DMS79 treated with DMSO at 0.1 percent for 48 hours (cell line): ENCODE data around the gene ZNF77.
"Not testable (repeated sequence)": the region's sequence is repeated elsewhere in the genome, so short reads cannot be mapped to it uniquely, and the experiment has no call there.

Experiments
- DNase-seq: peaks from one replicate; lab custom pipeline; 2025; lab: John Stamatoyannopoulos, UW

The ZNF77 gene

DNA sequence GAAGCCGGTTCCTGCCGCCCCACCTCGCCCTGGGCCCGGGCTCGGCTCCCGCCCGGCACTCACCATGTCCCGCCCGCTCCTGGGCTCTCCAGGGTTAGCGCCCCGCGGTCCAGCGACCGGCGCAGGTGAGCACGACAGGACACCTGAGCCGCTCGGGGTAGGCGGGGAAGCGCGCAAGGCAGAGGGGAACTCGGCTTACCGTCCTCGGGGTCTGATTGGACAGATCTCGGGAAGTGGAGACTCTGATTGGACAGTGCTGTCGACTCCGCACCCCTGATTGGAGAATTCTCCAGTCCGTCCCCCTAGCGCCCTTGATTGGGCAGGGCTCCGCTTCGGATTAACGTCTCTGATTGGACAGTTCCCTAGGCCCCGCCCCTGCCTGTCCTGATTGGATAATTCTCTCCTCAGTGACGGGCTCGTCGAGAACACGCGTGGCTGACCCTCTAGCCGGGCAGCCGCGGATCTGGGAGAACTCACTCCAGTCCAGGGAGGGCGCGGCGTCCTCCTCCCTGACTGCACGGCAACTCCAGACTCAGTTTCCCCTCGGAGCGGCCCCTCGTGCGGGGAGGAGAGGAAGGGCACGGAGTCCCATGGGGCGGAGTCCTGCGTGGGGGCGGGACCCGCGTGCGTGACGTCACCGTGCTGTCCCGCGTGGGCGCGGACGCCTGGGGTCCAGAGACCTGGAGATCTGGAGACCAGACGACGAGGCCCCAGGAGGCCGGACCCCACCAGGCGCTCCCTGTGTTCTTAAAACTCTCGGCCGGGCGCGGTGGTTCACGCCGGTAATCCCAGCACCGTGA lies at the start of gene ZNF77:
Gene ZNF77, minus strand, starts transcription at position 197 of the 800 bp plus-strand sequence. Its CDS starts 131 bp downstream, at position 66.
- DNase-seq, result peak; percentile 99

DNA sequence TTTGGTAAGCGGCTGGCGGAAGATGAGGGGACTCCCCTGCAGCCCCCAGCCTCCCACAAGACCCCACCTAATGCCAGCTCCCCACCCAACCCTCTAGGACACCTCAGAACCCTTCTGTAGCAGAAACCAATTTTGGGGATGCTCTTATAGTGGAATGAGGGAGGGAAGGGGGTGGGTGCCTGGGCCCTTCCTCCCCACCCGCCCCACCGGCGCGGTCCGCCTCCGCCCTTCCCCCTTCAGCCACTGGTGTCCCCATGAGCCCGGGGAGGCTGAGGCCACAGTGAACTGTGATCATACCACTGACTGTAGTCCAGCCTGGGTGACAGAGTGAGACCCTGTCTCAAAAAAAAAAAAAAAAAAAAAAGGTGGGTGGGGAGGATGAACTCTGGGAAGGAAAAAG lies 48.8 kb upstream of the ZNF77 start:
- no peak for DNase-seq

DNA sequence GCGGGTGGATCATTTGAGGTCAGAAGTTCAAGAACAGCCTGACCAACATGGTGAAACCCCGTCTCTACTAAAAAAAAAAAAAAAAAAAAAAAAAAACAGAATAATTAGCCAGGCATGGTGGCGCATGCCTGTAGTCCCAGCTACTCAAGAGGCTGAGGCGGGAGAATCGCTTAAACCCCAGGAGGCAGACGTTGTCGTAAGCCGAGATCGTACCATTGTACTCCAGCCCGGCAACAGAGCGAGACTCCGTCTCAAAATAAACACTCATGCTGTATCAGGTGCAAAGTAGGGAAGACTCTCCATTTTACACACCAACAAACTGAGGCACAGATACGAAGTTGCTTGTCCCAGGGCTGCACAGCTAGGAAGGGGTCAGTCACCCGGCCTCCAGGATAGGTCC lies 48.2 kb upstream of the ZNF77 start:
- peak; percentile 13 for DNase-seq

DNA sequence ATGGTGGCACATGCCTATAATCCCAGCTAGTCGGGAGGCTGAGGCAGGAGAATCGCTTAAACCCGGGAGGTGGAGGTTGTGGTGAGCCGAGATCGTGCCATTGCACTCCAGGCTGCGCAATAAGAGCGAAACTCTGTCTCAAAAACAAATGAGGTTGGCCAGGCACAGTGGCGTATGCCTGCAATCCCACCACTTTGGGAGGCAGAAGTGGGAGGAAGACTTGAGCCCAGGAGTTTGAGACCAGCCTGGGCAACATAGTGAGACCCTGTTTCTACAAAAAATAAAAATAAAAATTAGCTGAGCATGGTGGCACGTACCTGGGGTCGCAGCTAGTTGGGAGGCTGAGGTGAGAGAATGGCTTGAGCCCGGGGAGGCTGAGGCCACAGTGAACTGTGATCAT lies 47.6 kb upstream of the ZNF77 start:
- not testable (repeated sequence) for DNase-seq

DNA sequence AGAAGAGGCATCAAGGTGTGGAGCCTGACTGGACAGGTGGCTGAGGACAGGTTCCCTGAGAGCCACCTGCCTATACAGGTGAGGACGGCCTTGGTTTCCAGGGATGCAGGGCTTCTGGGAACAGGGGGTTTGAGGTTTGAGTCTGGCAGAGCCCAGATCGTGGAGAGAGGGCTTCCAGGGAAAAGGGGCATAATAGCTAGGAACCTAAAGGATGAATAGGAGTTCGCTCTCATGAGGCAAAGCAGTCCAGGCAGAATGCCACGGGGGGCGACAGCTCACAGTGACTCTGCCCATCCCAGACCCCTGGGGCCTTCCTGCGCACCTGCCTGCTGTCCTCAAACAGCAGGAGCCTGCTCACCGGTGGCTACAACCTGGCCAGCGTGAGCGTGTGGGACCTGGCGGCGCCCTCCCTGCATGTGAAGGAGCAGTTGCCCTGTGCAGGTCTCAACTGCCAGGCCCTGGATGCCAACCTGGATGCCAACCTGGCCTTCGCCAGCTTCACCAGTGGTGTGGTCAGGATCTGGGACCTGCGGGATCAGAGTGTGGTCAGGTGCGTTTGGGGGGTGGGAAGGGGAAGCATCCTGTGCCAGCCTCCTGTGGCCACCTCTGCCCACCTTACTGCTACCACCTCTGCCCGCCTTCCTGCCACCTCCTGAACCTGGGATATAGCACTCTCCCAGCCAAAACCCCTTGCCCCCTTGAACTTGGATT lies 44.6 kb upstream of the ZNF77 start:
- DNase-seq, result no peak

DNA sequence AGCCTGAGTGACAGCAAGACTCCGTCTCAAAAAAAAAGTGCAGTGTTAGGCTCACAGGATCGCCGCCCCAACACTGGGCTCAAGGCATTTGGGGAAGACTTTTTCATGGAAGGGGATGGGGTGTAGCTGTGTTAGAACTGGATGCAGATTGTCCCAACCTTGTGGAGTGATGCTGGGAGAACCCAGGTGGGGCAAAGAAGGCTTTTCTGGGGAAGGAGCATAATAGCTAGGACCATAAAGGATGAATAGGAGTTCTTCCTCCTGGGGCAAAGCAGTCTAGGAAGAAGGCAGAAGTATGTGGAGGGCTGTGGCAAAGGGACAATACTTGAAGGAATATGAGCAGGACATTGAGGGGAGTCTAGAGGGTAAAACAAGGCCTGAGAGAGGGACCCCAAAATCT lies 43.8 kb upstream of the ZNF77 start:
- no peak for DNase-seq

DNA sequence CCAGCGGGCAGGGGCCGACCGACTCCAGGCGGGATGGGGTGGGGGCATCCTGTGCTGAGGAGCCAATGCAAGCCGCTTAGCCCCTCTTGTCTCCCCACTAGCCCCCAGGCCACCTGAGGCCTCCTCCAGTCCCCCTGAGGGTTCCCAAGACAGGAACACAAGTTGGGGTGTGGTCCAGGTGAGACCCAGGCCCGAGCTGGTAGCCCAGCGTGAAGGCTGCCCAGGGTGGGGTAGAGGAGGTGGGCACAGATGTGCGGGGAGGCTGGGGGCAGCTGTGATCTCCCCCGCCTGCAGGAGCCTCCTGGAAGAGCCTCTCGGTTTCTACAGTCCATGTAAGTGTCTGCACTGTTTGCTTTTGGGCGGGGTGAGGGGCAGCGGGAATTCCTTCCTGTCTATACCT lies 43.0 kb upstream of the ZNF77 start:
- DNase-seq, result no peak

DNA sequence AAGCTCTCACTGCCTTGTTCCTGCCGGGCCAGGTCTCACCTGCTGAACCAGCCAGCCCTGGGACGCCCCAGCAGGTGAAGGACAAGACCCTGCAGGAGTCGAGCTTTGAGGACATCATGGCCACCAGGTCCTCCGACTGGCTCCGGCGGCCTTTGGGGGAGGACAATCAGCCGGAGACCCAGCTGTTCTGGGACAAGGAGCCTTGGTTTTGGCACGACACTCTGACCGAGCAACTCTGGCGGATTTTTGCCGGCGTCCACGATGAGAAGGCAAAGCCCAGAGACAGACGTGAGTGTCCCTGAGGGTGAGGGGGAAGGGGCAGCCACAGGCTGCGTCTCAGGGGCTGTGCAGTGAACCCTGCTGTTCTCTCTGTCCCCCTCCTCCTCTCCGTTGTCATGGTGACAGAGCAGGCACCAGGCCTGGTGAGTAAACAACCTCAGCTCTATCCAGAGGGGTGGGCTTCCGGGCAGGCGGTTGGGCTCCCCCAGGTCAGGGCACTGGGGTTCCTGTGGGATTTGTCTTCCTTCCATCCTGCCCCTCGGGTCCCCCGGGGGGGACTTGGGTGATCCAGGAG lies 42.3 kb upstream of the ZNF77 start:
- DNase-seq, result peak; percentile 66

DNA sequence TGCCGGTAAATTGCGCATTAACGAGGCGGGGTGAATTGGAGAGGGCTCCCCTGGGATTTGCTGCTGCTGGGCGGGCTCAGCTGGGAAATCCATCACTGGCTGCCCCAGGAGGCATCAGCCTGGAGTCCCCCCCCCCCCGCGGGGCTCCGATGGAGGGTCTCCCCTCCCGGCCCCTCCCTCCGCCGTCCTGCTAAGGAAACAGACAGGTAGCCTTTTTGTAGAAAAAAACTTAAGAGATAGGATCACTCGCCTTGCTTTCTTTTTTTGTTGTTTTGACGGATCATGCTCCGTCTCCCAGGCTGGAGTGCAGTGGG lies 39.4 kb upstream of the ZNF77 start:
- DNase-seq, result no peak

DNA sequence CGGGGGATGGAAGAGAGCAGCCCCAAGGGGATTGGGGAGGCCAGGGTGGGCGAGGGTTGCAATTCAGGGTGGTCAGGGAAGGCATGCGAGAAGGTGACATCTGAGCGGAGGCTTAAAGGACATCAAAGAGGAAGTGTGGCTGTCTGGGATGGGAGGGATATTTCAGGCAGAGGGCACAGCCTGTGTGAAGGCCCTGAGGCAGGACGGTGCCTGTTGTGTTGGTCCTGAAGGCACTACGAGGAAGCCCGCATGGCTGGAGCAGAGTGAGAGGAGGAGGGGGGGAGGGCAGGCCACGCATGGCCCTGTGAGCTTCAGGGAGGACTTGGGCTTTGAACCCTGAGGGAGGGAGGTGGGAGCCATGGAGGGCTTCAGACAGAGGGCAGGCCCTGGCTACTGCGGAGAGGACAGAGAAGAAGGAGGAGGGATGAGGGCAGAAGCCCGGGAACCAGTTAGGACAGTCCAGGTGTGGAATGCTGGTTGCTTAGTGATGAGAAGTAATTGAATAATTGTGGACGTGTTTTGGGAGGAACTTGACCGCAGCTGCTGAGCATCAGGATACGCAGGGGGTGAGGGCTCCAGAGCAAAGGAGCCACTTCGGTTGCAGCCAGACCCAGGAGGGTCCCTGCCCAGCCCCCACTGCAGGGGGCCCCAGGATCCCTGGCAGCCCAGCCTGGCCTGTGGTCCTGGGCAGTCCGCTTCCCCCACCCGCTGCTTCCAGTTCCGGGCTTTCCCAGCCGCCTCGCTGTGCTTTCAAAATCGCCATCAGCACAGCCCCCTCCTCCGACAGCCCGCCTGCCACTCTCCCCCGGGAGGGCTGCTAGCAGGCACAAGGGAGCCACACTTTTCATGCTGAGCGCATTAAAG lies 38.8 kb upstream of the ZNF77 start:
- peak; percentile 95 for DNase-seq

DNA sequence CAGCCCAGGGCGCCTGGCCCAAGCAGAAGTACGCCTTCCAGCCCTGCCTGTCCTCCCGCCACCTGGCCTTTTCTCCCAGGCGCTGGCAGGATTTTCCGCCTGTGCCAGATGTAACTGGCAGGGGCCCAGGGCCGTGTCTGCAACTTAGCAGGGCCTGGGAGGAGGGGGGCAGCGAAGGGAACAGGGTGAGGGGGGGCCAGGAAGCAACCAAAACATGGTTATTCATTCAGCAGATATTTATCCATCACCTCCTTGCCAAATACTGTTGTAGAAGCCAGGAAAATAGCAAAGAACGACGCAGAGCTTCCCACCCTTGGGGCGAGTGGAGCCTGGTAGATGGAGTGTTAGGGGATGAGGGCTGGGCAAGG lies 38.2 kb upstream of the ZNF77 start:
- peak; percentile 77 for DNase-seq

DNA sequence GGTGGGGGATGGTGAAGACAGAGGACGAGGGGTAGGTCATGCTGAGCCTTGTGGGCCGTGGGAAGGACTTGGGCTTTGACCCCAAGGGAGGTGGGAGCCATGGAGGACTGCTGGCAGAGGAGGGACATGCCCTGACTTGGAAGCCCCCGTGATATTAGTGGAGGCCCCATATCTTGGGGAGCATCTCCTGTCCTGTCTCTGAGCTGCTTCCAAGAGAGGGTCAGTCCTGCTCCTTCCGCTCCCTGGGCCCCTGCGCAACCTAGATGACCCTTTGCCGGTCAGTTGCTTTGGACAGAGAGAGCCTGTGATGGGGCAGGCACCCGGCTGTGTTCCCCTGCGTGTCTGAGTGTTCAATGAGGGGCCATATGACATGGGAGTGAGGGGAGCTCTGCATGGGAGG lies 37.8 kb upstream of the ZNF77 start:
- no peak for DNase-seq

DNA sequence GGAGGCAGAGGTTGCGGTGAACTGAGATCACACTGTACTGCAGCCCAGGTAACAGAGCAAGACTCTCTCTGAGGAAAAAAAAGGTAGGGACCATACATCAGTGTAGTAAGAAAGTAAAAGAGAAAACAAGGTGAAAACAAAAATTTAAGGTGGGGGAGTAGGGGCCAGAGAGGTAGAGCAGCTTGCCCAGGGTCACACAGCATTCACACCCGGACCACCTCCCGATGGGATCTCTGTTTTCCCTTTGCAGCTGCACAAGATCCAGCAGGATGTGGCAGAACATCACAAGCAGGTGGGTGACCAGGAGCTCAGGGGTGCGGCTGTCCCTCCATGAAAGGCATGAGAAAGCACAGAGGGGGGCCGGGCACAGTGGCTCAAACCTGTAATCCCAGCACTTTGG lies 37.1 kb upstream of the ZNF77 start:
- no peak for DNase-seq

DNA sequence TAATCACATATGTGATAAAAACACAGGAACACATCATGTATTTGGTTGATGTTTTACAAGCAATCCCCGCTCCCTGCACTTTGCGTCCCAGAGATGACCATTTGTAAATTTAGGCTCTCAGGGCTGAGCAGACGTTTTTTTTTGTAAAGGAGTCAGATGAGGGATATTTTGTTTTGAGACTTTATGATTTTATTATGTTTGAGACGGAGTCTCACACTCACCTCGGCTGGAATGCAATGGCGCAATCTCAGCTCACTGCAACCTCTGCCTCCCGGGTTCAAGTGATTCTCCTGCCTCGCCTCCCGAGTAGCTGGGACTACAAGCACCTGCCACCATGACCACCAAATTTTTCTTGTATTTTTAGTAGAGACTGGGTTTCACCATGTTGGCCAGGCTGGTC lies 34.0 kb upstream of the ZNF77 start:
- DNase-seq, result no peak

DNA sequence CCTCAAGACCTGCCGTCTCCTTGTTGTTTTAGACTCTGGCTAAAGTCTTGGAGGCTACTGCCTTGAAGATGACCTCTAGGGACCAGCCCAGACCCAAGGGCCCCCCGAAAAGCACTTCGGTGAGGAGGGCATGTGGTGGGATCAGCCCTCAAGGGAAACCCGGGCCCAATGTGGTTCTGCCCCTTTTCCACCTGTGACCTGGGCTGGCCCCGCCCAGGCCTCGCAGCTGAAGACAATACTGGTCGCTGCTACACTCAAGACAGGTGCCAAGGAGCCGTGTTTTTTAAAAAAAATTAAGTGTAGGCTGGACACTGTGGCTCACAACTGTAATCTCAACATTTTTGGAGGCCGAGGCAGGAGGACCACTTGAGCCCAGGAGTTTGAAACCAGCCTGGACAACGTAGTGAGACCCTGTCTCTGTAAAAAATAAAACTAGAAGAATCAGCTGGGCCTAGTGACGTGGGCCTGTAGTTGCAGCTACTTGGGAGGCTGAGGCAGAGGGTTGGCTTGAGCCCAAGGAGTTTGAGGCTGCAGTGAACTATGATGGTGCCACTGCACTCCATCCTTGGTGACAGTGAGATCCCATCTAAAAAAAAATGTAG lies 33.5 kb upstream of the ZNF77 start:
- DNase-seq, result no peak

DNA sequence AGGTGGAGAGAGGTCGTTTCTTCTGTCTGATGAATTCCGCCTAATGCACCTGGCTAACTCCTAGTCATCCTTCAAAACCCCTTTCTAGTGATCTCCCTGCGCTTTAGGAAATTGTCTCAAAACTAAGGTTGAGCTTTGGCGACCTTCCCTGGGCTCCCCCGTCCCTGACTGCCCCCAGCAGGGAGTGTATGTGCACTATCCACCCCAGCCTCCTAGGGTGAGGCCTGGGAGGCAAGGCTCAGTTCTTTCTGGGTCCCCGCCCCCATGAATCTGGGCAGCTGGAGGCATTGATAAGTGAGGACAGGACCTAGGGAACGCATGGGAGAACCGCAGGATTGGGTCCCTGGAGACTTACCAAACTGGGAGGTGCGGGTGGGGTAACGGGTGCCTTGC lies 33.0 kb upstream of the ZNF77 start:
- no peak for DNase-seq

DNA sequence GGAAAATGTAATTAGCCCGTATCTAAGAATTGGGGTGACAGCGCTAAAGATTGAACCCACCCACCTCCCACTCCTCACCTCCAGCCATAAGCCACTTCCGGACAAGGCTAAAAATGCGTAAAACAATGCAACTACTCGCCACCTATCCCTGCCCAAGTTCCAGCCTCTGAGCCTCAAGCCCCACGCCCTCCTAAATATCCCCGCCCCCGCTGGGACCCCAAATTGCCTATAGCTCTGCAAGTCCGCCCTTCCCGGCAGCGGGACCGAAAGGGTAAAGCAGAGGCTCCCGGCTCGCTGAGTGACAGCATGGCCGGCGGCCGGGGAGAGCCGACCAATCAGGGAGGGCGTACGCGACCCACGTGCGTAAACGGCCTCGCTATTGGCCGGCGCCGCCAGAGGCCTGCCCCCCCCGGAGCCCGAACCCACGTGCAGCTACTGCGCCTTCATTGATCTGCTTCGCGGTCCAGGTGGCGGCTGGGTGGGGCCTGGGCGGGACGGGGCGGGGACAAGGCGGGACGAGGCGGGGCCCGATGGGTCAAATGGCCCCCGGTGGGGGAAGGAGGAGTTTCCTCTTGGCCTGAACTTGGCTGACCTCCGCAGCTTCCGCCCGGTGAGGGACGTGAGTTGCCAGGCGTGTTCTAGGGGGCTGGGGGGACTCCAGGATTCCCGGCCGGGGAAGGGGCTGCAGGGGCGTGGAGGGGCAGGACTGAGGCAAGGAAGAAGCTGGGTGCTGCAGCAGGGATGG lies 32.4 kb upstream of the ZNF77 start, which contains the start of gene TLE6:
Gene TLE6, plus strand, starts transcription at position 564 of the 745 bp plus-strand sequence. CDS start 670 bp downstream, outside the sequence.
- DNase-seq, result peak; percentile 91

DNA sequence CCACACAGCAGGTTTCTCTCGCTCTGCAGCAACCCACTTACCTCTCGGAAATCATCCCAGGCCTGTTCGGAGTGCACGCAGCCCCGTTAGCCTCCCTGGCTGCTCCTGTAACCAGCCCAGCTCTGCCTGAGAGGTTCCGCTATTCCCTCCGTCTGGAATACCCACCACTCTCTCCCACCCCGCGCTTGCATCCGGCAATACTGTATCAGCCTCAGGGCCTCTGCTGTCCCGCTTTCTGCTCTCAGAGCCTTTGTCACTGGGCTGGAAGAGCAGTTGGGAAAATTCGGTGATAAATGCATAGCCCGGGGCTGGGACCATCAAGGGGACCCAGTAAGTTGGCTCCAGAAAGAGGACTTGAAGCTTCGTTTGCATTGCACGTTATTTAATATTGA lies 31.8 kb upstream of the ZNF77 start:
- DNase-seq, result peak; percentile 30

DNA sequence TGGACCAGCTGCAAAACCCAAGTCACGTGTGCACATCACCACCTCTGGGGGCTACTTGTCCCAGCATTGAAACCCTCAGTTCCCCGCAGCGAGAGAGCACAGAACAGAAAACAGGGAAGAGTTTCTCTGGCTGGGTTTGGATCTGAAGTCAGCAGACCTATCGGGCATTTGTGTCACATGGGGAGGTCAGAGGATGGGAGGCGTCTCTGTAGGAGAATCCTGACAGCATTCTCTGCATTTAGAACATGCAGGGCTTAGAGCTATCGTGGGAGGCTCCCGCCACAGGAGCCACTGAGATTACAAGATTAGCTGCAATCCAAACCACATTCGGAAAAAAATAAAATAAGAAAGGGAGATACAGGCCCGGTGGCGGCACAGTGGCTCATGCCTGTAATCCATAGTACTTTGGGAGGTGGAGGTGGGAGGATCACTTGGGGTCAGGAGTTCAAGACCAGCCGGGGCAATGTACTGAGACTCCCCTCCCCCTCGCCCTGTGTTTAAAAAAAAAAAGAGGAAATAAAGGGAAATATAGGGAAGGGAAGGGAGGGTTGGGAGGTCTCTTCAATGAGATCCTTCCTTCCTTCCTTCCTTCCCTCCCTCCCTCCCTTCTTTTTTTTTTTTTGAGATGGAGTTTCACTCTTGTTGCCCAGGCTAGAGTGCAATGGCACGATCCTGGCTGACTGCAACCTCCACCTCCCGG lies 29.7 kb upstream of the ZNF77 start:
- no peak for DNase-seq

DNA sequence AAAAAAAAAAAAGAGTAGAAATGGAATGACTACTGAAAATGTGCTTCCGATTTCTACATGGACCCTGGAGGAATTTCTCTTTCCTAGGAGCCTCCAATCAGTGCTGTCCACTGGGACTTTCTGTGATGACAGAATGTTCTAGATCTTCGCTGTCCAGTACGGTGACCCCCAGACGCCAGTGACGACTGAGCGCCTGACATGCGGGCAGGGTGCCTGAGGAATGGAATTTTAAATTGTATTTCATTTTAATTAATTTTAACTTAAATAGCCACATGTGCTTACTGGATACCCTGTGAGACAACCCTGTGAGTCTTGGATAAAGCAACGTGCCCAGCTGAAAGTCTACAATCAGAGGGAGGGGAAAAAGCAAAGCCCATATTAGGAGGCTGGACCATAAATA lies 28.5 kb upstream of the ZNF77 start:
- no peak for DNase-seq
